Epithelial cell of prostate (primary cell): ENCODE measurements around the gene LARP4.
"Not testable (repeated sequence)": the region's sequence is repeated elsewhere in the genome, so short reads cannot be mapped to it uniquely, and the experiment has no call there.

Source experiments
- DNase-seq: peaks from one replicate; pipeline ENCODE4 v3.0.0-alpha.2; 2011; ENCODE audit warnings: low read depth, low spot score
- H3K27ac ChIP-seq: fragments of 450-650 bp; 2 replicates; pipeline ENCODE4 v1.5.1; 2017; ENCODE audit warnings: mild to moderate bottlenecking

The LARP4 gene

DNA sequence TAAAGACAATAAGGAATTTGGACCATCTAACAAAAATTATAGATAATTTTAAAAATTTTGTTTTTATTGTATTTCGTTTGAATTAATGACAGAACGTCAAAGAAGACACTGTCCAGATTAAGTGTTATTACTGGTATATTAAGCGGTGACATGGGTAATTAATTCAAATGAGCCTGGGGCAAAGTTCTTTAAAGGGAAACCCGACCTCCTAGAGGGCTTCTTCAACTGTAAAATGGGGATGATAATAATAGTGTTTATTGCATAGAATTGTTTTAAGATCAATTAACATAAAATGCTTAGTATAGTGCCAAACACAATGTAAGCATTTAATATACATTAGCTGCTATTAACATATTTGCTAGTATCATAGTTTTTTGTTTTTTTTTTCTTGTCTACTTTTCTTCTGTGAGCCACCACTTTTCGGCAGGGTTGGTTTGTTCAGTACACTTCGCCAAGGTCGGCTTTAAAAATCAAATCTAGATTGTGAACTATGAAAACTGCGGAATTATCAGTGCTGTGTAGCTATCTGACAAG is 514 bp upstream of the LARP4 start:
- DNase-seq, result no peak
- H3K27ac ChIP-seq, result peak overlapping the region; percentile 78

DNA sequence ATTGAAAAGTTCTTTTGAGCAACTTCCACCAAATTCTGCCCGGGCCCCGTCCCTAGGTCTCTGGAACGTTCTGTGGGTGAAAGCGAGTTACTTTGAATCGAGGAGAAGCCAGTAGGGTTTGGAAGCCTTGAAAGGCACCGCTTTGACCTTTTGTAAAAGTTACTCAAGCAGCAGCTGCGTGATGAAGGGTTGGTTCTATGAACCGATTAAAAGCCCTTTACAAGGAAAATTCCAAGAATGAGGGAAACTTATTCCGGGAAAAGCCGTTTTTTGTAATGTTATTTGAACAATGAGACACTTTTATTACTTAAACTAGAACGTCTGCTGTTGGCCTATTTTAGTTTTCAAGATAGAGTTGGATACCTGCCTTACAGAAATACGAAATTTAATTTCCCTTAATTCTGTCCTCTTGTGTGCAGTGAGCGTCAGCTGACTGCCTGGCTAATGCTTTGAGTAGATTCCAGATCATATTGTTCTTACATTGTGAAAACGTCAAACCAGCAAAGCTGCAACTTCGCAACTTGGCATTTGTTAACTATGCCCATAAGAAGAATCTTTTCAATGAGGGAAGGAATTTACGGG is 906 bp downstream of the LARP4 start:
- no peak for DNase-seq
- peak overlapping the region; percentile 78 for H3K27ac ChIP-seq

DNA sequence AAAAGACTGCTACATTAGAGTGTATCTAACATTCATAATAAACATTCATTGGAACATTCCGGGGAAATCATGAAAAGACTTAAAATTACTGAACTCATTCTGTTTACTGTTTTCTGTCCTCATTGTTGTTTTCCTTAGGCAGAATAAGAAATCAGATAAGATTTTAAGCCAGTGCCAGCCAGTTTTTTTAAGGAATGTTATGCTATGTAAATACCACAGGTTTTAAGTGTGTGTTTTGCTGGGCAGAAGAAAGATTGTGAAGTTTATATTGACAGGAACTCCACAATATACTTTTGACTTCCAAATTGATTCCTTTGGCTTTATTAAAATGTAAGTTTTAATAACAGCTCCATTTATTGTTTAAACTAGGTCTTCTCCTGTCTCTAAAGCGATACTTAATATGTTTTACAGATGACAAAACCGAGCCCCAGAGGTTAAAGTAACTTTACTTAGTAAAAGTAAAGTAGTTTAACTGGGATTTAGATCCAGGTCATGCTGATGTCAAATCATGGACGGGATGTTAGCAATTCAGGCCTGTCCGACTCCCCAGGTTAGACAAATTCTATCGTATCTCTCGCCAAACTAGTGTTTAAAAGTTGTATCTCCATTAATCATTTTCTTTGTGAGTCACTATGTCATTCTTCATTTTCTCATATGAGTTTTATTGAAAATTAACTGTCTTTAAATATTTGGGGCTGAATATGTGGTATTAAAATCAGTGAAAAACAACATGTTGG is 1.7 kb downstream of the LARP4 start:
- H3K27ac ChIP-seq, result peak overlapping the region; percentile 78
- no peak for DNase-seq

DNA sequence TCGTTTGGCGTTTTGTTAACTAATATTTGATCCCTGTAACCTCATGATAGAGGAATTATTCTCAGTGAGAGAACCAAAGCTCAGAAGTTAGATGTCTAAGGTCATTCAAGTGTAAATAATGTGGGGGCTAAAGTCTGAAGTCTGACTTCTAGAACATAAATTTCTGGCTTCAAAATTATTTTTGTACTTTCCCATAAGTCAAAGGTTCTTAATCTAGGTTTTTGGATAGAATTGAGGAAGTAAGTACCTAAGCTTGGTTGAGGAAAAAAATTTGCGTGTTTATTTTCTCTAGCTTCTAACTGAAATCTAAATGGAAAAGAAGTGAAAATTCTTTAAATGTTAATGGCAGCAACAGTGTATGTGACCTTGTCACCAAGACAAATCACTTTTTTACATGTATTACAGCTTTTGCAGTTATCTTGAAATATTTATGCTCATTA is 2.3 kb downstream of the LARP4 start:
- no peak for DNase-seq
- H3K27ac ChIP-seq, result peak overlapping the region; percentile 78

DNA sequence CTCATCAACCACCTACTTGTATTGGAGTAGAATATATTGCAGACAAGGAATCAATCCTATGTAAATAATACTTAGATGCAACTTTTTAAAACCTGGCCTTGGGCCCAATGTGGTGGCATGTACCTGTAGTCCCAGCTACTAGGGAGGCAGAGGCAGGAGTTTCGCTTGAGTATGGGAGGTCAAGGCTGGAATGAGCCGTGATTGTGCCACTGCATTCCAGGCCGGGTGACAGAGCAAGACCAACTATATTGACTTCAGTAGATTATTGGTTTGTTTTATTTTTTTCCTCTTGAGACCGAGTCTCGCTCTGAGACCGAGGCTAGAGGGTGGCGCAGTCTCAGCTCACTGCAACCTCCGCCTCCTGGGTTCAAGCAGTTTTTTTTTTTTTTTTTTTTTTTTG is 3.6 kb downstream of the LARP4 start:
- DNase-seq, result no peak
- H3K27ac ChIP-seq, result peak overlapping the region; percentile 44

DNA sequence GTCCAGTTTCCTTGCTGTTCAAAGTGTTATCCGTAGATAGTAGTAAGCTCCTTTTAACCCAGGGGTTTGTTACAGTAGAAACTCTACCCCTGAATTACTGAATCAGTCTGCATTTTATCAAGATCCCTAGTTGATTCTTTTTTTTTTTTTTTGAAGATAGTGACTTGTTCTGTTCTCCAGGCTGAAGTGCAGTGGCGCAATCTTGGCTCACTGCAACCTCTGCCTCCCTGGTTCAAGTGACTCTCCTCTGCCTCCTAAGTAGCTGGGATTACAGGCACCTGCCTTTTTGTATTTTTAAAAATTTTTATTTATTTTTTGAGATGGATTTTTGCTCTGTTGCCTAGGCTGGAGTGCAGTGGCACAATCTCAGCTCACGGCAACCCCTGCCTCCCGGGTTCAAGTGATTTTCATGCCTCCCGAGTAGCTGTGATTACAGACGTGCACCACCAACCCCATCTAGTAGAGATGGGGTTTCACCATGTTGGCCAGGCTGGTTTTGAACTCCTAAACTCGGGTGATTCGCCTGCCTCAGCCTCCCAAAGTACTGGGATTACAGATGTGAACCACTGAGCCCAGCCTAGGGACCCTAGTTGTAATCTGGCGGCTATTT is 10.5 kb downstream of the LARP4 start:
- no peak overlapping the region for H3K27ac ChIP-seq

DNA sequence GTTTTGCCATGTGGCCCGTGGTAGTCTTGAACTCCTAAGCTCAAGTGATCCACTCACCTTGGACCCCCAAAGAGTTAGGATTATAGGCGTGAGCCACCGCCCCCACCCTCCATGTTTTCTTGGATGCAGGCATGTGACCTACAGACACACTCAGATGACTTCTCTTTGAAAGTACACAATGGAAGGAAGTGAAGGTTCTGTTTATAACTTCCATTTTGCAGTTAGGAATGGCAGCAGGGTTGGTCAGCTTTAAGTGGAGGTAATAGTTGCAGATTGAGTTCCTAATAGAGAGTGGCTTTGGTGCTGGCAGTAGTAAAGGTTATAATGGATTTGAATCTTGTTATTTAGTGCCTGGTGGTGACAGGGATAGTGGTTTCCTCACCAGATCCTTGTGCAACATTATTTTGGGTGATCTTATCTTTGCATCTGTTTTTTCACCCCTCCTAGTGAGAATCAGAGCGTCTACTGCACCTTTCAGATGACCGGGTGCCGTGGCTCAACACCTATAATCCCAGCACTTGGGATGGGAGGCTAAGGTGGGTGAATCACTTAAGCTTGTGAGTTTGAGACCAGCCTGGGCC is 15.3 kb downstream of the LARP4 start:
- DNase-seq, result no peak
- H3K27ac ChIP-seq, result no peak overlapping the region

More for the DNA sequence above, 10.5 kb downstream of the LARP4 start:
- no peak for DNase-seq

DNA sequence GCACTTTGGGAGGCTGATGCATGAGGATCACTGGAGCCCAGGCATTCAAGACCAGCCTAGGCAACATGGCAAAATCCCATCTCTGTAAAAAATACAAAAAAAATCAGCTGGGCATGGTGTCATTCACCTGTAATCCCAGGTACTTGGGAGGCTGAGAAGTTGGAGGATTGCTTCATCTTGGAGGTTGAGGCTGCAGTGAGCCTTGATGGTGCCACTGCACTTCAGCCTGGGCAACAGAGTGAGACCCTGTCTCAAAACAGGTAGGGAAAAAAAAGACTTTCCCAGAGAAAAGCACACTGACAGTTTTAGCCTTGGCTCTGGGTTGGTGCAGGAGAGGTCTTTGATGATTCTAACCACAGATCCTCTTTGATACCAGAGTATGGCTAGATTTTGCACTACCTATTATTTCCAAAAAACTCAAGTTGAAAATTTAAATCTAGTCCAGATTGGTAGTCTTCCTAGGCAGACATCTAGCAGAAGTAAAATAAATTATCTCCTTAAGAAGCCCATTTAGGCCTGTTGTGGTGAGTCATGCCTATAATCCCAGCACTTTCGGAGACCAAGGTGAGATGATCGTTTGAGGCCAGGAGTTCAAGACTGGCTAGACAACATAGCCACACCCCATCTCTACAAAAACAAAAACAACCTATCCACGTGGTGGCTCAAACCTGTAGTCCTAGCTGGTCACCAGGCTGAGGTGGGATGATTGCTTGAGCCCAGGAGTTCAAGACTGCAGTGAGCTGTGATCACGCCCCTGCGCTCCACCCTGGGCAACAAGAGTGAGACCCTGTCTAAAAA is 18.6 kb downstream of the LARP4 start:
- peak; percentile 33 for DNase-seq

DNA sequence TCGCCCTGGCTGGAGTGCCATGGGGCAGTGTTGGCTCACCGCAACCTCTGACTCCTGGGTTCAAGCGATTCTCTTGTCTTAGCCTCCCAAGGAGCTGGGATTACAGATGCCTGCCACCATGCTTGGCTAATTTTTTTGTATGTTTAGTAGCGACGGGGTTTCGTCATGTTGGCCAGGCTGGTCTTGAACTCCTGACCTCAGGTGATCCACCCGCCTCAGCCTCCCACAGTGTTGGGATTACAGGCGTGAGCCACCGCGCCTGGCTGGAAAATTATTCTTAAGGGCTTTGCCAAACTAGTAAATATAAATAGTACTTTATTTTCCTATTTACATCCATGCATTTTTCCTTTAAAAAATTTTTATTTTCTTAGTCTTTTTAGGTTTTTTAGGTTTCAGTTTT is 22.2 kb downstream of the LARP4 start:
- H3K27ac ChIP-seq, DNase-seq: not testable (repeated sequence)

More for the DNA sequence above, 18.6 kb downstream of the LARP4 start:
- peak overlapping the region; percentile 9 for H3K27ac ChIP-seq

DNA sequence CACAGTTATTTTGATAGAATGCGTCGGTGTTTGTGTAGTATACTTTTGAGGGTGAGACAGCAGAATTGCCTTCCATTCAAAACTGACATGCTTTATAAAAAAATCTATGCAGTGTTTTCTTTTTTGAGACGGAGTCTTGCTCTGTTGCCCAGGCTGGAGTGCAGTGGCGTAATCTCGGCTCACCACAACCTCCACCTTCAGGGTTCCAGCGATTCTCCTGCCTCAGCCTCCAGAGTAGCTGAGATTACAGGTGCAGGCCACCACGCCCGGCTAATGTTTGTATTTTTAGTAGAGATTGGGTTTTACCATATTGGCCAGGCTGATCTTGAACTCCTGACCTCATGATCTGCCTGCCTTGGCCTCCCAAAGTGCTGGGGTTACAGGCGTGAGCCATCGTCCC is 22.7 kb downstream of the LARP4 start:
- H3K27ac ChIP-seq, DNase-seq: not testable (repeated sequence)

DNA sequence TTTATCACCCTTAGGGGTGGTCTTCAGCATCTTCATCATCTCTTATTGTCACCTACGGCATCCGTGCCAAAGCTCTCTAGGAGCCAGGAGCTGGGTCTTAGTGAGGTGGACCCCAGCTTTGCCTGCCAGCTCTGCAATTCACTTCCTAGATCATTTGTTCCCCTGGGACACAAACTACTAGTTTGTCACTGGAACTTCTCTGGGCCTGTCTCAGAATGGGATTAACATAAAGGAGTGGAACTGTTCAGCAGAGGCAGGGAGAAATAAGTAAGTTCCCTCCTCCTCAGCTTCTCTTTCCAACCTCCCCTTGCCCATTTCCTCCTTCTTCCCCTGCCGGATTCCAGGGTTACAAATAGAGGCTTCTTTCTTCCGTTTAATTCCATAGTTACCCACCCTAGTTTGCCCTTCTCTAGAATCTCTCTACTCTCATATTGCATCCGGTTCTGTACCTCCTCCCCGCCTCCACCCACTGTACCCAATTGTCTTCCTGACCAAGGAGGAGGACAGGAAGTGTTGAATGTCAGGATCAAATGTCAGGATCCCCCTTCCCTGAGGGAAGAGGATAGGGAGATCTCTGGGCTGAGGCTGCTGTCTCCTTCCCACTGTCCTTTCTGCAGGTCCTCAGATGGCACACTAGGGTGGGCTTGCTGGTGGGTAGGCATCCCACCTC is 25.0 kb downstream of the LARP4 start:
- DNase-seq, result no peak
- no peak overlapping the region for H3K27ac ChIP-seq

DNA sequence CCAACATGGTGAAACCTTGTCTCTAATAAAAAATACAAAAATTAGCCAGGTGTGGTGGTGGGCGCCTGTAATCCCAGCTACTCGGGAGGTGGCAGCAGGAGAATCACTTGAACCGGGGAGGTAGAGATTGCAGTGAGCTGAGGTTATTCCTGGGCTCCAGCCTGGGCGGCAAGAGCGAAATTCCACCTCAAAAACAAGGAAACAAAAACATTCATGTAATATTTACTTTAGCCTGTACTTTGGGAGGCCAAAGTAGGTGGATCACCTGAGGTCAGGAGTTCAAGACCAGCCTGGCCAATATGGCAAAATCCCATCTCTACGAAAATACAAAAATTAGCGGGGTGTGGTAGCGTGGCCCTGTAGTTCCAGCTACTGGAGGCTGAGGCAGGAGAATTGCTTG is 31.0 kb downstream of the LARP4 start:
- not testable (repeated sequence) for DNase-seq, H3K27ac ChIP-seq

DNA sequence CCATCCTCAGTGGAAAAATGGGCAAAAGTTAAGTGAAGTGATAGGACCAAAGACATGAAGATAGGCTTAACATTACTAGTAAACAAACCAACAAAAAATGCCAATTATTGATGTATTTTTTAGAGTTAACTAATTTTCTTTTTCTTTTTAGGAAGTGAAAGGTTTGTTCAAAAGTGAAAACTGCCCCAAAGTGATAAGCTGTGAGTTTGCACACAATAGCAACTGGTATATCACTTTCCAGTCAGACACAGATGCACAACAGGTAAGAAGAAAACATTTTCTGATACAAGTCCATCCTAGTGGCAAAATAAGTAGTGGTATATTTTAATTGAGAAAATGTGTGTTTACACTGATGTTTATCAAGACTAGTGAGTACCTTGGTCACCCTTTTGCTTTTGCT is 39.6 kb downstream of the LARP4 start:
- H3K27ac ChIP-seq, result no peak overlapping the region
- no peak for DNase-seq

DNA sequence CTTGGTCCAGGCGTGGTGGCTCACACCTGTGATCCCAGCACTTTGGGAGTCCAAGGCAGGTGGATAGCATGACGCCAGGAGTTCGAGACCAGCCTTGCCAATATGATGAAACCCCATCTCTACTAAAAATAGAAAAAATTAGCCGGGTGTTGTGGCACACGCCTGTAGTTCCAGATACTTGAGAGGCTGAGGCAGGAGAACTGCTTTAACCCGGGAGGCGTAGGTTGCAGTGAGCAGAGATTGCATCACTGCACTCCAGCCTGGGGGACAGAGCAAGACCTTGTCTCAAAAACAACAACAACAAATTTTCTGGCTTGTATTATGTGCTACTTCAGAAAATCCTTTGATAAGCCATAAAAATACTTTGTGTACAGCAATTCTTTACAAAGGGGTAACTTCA is 41.1 kb downstream of the LARP4 start:
- peak overlapping the region; percentile 11 for H3K27ac ChIP-seq
- no peak for DNase-seq

DNA sequence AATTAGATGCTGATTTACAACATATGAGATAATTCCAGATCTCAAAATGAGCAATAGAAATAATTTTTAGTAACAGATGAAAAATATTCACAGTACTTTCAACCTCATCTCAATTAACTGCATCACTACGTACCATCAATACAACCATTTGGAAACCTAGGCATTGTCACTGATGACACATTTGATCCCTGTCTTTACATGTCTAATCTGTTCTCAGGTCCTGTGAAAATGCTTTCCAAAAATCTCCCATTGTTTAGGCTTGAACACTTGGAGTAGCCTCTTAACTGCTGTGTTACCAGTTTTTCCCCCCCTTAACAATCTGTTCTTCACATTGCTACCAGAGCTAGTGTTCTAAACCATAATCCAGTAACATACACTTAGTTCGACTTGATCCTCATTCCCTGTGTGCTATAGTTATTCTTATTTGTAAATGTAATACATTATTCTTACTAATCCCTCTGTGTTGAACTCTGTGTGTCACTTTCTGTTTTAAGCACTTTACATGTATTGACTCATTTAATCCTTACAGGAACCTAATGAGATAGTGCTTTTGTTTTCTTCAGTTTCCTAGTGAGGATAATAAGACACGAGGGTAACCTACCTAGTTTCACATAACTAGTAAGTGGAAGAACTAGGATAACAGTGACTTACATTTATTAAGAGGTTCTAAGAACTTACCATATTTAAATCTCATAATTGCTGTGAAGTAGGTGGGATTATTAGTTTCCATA is 41.7 kb downstream of the LARP4 start:
- no peak for DNase-seq
- peak overlapping the region; percentile 11 for H3K27ac ChIP-seq

DNA sequence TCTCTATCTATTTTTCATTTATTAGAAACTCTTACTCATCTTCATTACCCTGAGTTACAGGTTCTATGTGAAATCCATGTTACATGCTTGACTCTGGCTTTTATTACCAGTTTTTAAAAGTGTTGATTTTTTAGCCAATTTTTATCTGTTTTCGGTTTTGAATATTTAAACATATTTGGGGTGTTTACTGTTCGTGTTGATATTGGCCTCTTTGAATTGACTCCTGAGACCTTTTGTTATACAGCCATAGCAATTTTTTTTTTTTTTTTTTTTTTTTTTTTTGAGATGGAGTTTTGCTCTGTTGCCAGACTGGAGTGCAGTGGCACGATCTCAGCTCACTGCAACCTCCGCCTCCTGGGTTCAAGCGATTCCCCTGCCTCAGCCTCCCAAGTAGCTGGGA is 49.0 kb downstream of the LARP4 start:
- not testable (repeated sequence) for DNase-seq, H3K27ac ChIP-seq

DNA sequence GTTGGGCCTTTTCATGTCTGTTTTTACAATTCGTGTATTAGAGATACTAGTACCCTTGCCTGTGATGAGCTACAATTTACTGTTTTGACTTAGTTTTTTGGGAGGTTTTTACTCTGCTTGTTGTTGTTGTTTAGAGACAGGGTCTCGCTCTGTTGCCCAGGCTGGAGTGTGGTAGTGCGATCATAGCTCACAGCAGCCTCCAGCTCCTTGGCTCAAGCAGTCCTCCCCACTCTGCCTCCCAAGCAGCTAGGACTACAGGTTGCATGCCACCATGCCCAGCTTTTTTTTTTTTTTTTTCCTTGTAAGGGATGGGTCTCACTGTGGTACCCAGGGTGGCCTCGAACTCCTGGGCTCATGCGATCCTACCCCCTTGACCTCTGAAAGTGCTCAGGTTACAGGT is 52.1 kb downstream of the LARP4 start:
- DNase-seq, result no peak

DNA sequence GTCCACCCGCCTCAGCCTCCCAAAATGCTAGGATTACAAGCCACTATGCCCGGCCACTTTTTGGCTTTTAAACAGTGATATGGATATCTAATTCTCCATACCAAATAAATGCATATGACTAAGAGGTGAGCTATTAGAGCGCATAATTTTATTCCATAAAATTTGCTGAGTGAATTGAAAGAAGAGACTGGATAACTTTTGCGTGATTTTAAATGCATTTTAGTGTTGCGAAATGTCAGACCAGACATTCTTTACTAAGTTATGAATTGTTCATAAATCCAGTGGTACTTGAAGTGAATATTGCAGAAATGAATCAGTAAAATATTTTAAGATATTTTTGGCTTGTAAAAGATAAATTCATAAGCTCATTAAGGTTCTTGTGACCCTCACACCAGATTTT is 53.2 kb downstream of the LARP4 start:
- H3K27ac ChIP-seq, result no peak overlapping the region
- no peak for DNase-seq

More for the DNA sequence above, 52.1 kb downstream of the LARP4 start:
- no peak overlapping the region for H3K27ac ChIP-seq

DNA sequence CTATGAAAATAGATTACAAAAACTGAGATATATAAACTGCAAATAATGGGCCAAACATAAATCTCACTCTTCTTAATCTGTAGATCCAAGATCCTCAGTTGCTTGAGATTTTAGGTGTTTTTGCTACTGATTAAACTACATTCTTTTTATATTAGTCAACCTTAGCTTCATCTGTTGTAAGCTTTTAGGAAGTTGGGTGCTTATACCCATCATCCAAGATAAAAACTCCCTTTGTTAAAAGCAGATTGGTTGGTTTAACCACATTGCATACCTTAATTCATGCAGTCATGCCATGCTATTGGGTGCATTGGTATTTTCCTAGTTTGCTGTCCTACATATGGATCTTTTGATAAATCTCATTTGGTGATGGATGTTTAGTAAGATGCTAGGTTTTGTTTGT is 57.9 kb downstream of the LARP4 start:
- no peak for DNase-seq
- H3K27ac ChIP-seq, result peak overlapping the region; percentile 3
